Heart left ventricle (tissue), 13 donors: ENCODE measurements around the gene HEXA.

Experiments used
- CTCF ChIP-seq, 12 donors: fragments of 200-600 bp; sonication (generic) in 4 of 12; IDR thresholded peaks; one replicate each; pipeline versions ENCODE4 v1.5.0 to v1.8.0; 2018 to 2022; ENCODE audit warnings: antibody characterized with exemption in 12 of 12, mild to moderate bottlenecking in 5 of 12
- POLR2A ChIP-seq, 2 donors: fragments of 450-650 bp; IDR thresholded peaks; one replicate each; pipeline ENCODE4 v1.6.1; 2017; ENCODE audit warnings: antibody characterized with exemption in 2 of 2, mild to moderate bottlenecking in 2 of 2, moderate library complexity in 2 of 2
- donor health status: ischemic (EF 13 %, LVEDD 7.1; RV severe dilation, severe dysfunction).
- donor health status: DM: no; HTN: yes; CAD: no.
- donor health status: DM: no; HTN: no; CAD: no.
- donor health status: ischemic (EF 25% LVEDD 6.9; RV normal size, moderate dysfunction).
- donor health status: ischemic (EF 25% LVEDD 5.7; RV mildly dilated, moderate dysfunction).
- donor health status: ischemic (EF 35%, LVEDD 5.7; RV mildly dilated, moderate dysfunction).
- donor health status: nonischemic (EF 11% LVEDD 7.7; RV severe dilation, severe dysfunction).
- donor health status: DM: yes; HTN: yes; CAD: no.
- donor health status: PGD.
- donor health status: ischemic (EF 29% LVEDD 5.4; RV normal size, mild dysfunction).
- donor health status: nonischemic (EF 23%, LVEDD 6.1; RV moderate dilation, normal function).

- TF ChIP-seq CTCF (IDR thresholded peaks at IDR 0.05): no peak
- no peak for TF ChIP-seq POLR2A (IDR thresholded peaks at IDR 0.05)
Measured at GRCh38 chr15:72365844-72366243, 10.0 kb downstream of the HEXA start.
